GM12878 (cell line): ENCODE data around the gene KCNK7. TPM values are rescaled to one million over a fixed set of nuclear protein-coding genes. Genes with fewer than 3 reads are reported as not detected.

ENCODE experiments used
- ATAC-seq: fragments of 200-7000 bp; cut with Tn5 transposase; 3 replicates; pipeline ENCODE4 v1.9.1; 2020; ENCODE audit warnings: mild to moderate bottlenecking, moderate library complexity
- BruUV-seq: library from RNA; stranded (reverse); fragments of 400-500 nt; replicated peaks from 2 replicates; lab custom pipeline; 2021; lab: Mats Ljungman, UMichigan
- CTCF ChIA-PET: fragments of 300-600 bp; sonication (Branson Sonifier 250); formaldehyde crosslinking; extraction: SDS; loops from one replicate; lab custom pipeline; 2021; ENCODE audit warnings: inconsistent platforms; lab: Yijun Ruan, JAX
- POLR2A ChIA-PET: fragments of 350-600 bp; formaldehyde crosslinking; extraction: SDS; loops from one replicate; lab custom pipeline; 2021; ENCODE audit warnings: inconsistent platforms; lab: Charles Lee
- RAD21 ChIA-PET: fragments of 300-600 bp; sonication (Branson Sonifier 250); formaldehyde crosslinking; loops from one replicate; lab custom pipeline; 2023; ENCODE audit warnings: antibody characterized with exemption; ENCODE audit not compliant: unreplicated experiment; lab: Charles Lee
- SMC1A ChIA-PET: fragments of 300-600 bp; sonication (Branson Sonifier 250); formaldehyde crosslinking; loops from one replicate; lab custom pipeline; 2023; ENCODE audit not compliant: unreplicated experiment, uncharacterized antibody; lab: Charles Lee
- DNase-seq: peaks from one replicate; pipeline ENCODE4 v3.0.0-alpha.2; 2011; ENCODE audit warnings: low read depth, low spot score
- FAIRE-seq: peaks from 3 replicates; lab custom pipeline; 2011; peaks lifted over from hg19 to GRCh38; lab: Jason Lieb, UNC
- H2AFZ ChIP-seq: 2 replicates; pipeline ENCODE4 v1.6.0; 2011; ENCODE audit warnings: low read depth, low read length, control low read depth; ENCODE audit not compliant: control insufficient read depth
- H3K27ac ChIP-seq: 2 replicates; pipeline ENCODE4 v1.5.1; 2011; ENCODE audit warnings: control low read depth; ENCODE audit not compliant: control insufficient read depth, insufficient read depth
- H3K27me3 ChIP-seq, 2 experiments: replicated peaks in 1 of 2; 2 replicates each; pipeline versions ENCODE4 v1.6.0 to v1.6.1; 2011; ENCODE audit warnings: low read length in 1 of 2; ENCODE audit not compliant: control insufficient read depth in 2 of 2, insufficient read depth in 2 of 2
- H3K36me3 ChIP-seq, 2 experiments: 2 replicates each; pipeline ENCODE4 v1.5.1; 2011; ENCODE audit warnings: low read length in 1 of 2; ENCODE audit not compliant: control insufficient read depth in 2 of 2, insufficient read depth in 2 of 2
- H3K4me1 ChIP-seq: 2 replicates; pipeline ENCODE4 v1.6.1; 2011; ENCODE audit warnings: mild to moderate bottlenecking, low read length, moderate library complexity, mixed read lengths; ENCODE audit not compliant: control insufficient read depth, insufficient read depth
- H3K4me2 ChIP-seq: 2 replicates; pipeline ENCODE4 v1.6.0; 2011; ENCODE audit warnings: control low read depth; ENCODE audit not compliant: control insufficient read depth, insufficient read depth
- H3K4me3 ChIP-seq: fragments of 200-600 bp; sonication (generic); 2 replicates; pipeline ENCODE4 v1.5.1; 2016
- H3K79me2 ChIP-seq: 2 replicates; pipeline ENCODE4 v1.6.0; 2011; ENCODE audit warnings: low read length; ENCODE audit not compliant: control insufficient read depth, insufficient read depth
- H3K9ac ChIP-seq: 2 replicates; pipeline ENCODE4 v1.8.0; 2011; ENCODE audit warnings: low read length, control low read depth, mixed read lengths; ENCODE audit not compliant: control insufficient read depth, insufficient read depth
- H3K9me3 ChIP-seq: replicated peaks from 3 replicates; pipeline ENCODE4 v1.5.1; 2011; ENCODE audit warnings: mild to moderate bottlenecking, low read length; ENCODE audit not compliant: control insufficient read depth, insufficient read depth
- H4K20me1 ChIP-seq: 2 replicates; pipeline ENCODE4 v1.6.0; 2011; ENCODE audit not compliant: control insufficient read depth, insufficient read depth
- BACH1 ChIP-seq: fragments of 450-650 bp; IDR thresholded peaks from 2 replicates; pipeline ENCODE4 v1.6.1; 2017; ENCODE audit warnings: mild to moderate bottlenecking, borderline replicate concordance
- EGR1 ChIP-seq, 2 experiments: IDR thresholded peaks; 1 replicate in 1 of 2; 2 replicates in 1 of 2; pipeline ENCODE4 v1.6.1; 2011 to 2012; ENCODE audit warnings: low read depth in 2 of 2, low read length in 2 of 2, borderline replicate concordance in 1 of 2, mild to moderate bottlenecking in 1 of 2, moderate library complexity in 1 of 2
- POLR2A ChIP-seq: IDR thresholded peaks from 2 replicates; pipeline ENCODE4 v1.6.1; 2011; ENCODE audit warnings: low read depth, mild to moderate bottlenecking, low read length
- POU2F2 ChIP-seq: IDR thresholded peaks from 3 replicates; pipeline ENCODE4 v1.6.1; 2011; ENCODE audit warnings: low read depth, mild to moderate bottlenecking, low read length, borderline replicate concordance
- TCF3 ChIP-seq: IDR thresholded peaks from 2 replicates; pipeline ENCODE4 v1.6.1; 2012; ENCODE audit warnings: low read depth, mild to moderate bottlenecking, low read length, borderline replicate concordance; ENCODE audit not compliant: insufficient read depth
- WGBS: methylation state at CpG from one replicate; pipeline ENCODE4 v1.1.6; 2016; ENCODE audit warnings: low lambda C conversion rate; ENCODE audit not compliant: insufficient replicate concordance, insufficient coverage; ENCODE audit errors: missing lambda C conversion rate; 5-methylcytosine and 5-hydroxymethylcytosine counted together
- in situ Hi-C: fragments of 300-500 bp; cut with MboI; formaldehyde crosslinking; loops from 9 replicates; pipeline ENCODE4 v1.14.3; 2018; ENCODE audit warnings: mixed read lengths
- intact Hi-C: fragments of 100-400 bp; cut with micrococcal nuclease; formaldehyde crosslinking; loops from one replicate; pipeline ENCODE4 v1.14.2; 2022; ENCODE audit not compliant: unreplicated experiment
- polyA plus RNA-seq, 11 experiments: library from polyadenylated mRNA; depleted of rRNA in 4 of 11; unstranded in 6 of 11; stranded (reverse) in 5 of 11; fragments of >200 nt; fragmentation: Nextera tagmentation in 4 of 11; fragmentation: Illumina TruSeq in 1 of 11; extraction: Ambion mirVana in 4 of 11; extraction: Trizol in 1 of 11; gene quantifications; 1 replicate in 1 of 11; 2 replicates in 10 of 11; pipeline versions ENCODE4 v1.2.1 to v1.2.3, GENCODE V29; 2011 to 2016; ENCODE audit warnings: inconsistent platforms in 2 of 11, missing spikeins in 2 of 11, low read depth in 1 of 11
- total RNA-seq, 4 experiments: library from RNA; depleted of rRNA in 3 of 4; stranded (reverse); fragments of >200 nt in 3 of 4; fragmentation: Illumina TruSeq in 1 of 4; extraction: Trizol in 1 of 4; gene quantifications; 2 replicates each; pipeline versions ENCODE4 v1.2.1 to v1.2.3, GENCODE V29; 2013 to 2021

Gene KCNK7
- total and polyA plus RNA-seq, 10 of the 15 experiments (the other 5 are each of a cell fraction or from before 2014, with no cell fraction given): 0.11 to 0.54 (median 0.23) TPM; not detected in 7

DNA sequence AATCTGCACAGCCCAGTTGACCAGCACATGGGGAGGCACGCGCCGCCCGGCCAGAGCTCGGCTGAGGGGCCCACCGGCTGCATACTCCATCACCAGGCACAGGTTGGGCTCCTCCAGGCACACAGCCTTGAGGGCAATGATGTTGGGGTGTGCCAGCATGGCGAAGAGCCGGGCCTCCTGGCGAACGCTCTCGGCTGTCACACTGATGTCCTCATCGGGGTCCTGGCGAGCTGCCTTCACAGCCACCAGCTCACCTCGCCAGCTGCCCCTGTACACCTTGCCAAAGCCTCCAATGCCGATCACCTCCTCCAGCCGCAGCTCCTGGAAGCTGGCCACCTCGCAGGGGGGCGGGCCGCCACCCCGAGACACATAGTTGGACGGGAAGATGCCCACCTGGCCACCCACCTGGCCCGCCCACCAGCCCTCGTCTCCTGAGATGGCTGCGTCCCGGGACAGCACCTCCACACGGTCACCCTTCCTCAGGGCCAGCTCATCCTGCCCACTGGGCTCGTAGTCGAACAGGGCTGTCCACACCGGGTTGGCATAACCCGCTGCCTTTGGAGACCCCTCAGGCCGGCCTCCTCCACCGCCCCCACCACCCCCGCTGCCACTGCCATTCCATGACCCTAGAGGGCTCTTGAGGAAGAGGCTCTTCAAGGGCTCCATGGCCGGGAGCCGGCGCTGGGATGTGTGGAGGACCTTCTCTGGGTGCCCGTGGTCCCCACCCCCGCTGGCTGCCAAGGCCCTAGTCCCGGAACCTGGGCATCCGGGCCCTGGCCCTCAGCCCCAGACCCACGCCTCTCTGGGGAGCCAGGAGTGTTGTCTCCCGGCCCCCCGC is 17.7 kb upstream of the KCNK7 start:
- POLR2A ChIA-PET: interaction anchor here (0.5 to 5.0 kb wide), 13 partner anchors 9 to 277 kb away, joined by 3 to 34 read pairs (median 4); partner anchors contain the start of genes CCDC85B, EHBP1L1, RELA and RNASEH2C
- H3K9ac ChIP-seq: peak overlapping the region; percentile 85
- H3K27ac ChIP-seq: peak overlapping the region; percentile 91
- H3K4me1 ChIP-seq: peaks cover 24% of the 10 kb centered on the region
- TF ChIP-seq BACH1 (no peak), EGR1 (IDR thresholded peaks at IDR 0.05; ENCODE audit: borderline replicate concordance in 1 of 2, low read depth in 2 of 2, low read length in 2 of 2) (peak in 1 of 2 experiments; percentile 64; a peak in 2 of 3 replicates), POLR2A (0 out of 2 replicates have a peak, but pooled peaks have one; percentile 15), POU2F2 (no peak), TCF3 (0 out of 2 replicates have a peak, but pooled peaks have one; percentile 10)
- TF ChIP-seq, all 136 proteins: peak for 3
- no peaks in the 10 kb centered on the region; the same call in 1 of the 2 replicates for H4K20me1 ChIP-seq
- peaks cover 74% of the 10 kb centered on the region for H3K79me2 ChIP-seq
- ATAC-seq (no peak; the same call in 2 of the 3 replicates), DNase-seq (no peak), FAIRE-seq (no peak)
- ChIA-PET SMC1A (interaction anchor here (0.9 to 3.0 kb wide), 4 partner anchors 24 to 193 kb away, joined by 3 to 21 read pairs (median 4); no protein-coding TSS in a partner anchor), RAD21 (interaction anchor here (1.0 to 4.0 kb wide), 9 partner anchors 19 to 72 kb away, joined by 3 to 36 read pairs (median 5); partner anchors contain the start of genes EHBP1L1, FAM89B, RELA and SIPA1), CTCF (interaction anchor here (0.6 to 3.8 kb wide), 6 partner anchors 13 to 197 kb away, joined by 3 to 35 read pairs (median 7); no protein-coding TSS in a partner anchor)
- BruUV-seq: no TSS peak
- intact Hi-C loops: loop anchor here (5.0 kb wide), 1 partner anchor 736 kb away; the partner anchor contains the start of gene EHD1
- H3K4me3 ChIP-seq: peak overlapping the region; percentile 99
- no peaks in the 10 kb centered on the region for H3K9me3 ChIP-seq
- H3K36me3 ChIP-seq: peaks cover 6 to 11% of the 10 kb centered on the region in 2 experiments; a peak in 3 of 4 replicates
- 17% methylated on average over 39 of the region's 43 CpGs for WGBS
- in situ Hi-C loops: no loop called here
- peak overlapping the region; percentile 93 for H3K4me2 ChIP-seq
- H3K27me3 ChIP-seq: no peaks in the 10 kb centered on the region
- no peak overlapping the region for H2AFZ ChIP-seq
